ENCODE measurements around the gene RHOV.

The RHOV gene

DNA sequence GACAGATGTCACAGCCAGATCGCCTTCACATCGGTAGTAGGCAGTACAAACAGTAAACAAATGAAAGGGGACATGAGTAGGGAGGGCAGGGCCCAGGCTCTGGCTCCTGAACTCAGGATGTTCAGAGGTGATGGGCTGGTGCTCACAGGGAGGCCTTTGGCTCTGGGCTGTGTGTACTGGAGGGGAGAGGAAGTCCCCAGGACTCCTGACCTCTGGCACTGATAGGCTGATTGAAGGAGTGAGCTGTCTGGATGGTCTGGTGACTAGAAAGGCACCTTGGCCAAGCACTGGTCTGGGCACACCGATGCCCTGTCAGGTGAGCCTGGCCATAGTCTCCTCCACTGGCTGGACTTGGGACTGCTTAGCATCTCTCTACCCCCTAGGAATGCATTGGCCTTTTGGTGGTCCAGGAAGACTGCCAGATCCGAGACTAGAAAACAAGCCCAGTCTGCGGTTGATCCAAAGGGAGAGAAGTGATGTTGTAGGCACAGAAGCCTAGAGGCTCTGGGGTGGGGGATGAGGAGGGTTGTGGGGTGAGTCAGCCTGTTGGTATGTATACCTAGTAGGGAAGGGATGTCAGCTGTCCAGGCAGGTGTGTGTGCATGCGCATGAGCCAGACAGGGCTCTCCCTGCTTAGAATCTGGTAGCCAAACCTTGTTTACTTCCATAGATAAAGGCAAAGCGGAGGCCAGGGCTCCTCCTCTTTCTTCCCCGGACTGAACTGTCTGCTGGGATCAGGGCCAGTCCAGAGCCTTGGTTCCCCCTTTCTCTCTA lies 28.3 kb downstream of the RHOV start:
- DNase-seq (ENCODE audit: low read depth in 2 of 2), result no peak

DNA sequence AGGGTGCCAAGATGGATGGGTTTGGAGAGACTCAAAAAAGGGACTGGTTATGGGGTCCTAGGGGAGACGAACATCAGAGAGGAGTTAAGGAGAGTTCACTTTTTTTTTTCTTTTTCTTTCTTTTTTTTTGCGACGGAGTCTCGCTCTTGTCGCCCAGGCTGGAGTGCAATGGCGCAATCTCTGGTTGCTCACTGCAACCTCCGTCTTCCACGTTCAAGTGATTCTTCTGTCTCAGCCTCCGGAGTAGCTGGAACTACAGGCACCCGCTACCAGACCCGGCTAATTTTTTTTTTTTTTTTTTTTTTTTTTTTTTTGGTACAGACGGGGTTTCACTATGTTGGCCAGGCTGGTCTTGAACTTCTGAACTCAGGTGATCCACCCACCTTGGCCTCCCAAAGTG lies 29.0 kb downstream of the RHOV start:
- DNase-seq (ENCODE audit: low read depth in 2 of 2), result no peak

DNA sequence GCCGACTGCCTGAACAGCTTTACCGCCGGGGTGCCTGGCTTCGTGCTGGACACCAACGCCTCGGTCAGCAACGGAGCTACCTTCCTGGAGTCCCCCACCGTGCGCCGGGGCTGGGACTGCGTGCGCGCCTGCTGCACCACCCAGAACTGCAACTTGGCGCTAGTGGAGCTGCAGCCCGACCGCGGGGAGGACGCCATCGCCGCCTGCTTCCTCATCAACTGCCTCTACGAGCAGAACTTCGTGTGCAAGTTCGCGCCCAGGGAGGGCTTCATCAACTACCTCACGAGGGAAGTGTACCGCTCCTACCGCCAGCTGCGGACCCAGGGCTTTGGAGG lies 29.4 kb downstream of the RHOV start:
- DNase-seq (ENCODE audit: low read depth in 2 of 2), result no peak

DNA sequence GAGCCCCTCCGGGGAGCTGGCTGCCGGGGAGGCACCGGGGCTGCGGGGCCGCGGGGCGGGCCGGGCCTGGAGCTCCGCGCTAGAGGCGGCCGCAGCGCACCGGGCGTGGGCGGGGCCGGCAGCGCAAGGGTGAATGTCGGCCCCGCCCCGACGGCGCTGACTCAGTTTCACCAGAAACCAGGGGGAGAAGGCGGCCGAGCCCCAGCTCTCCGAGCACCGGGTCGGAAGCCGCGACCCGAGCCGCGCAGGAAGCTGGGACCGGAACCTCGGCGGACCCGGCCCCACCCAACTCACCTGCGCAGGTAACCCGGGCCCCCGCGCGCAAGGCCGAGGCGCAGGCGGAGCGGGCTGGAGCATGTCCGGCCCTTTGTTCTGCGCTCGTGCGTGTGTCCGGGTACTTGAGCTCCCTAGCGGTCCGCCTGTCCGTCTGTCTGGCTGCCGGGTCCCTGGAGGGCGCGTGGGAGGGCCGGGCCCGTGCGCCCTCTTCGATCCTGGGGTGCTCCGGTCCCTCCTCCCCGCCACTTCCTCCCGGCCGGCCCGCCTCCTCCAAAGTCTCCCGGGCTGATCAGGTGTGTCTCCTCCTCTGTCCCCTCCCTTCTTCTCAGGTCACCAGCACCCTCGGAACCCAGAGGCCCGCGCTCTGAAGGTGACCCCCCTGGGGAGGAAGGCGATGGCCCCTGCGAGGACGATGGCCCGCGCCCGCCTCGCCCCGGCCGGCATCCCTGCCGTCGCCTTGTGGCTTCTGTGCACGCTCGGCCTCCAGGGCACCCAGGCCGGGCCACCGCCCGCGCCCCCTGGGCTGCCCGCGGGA lies 29.9 kb downstream of the RHOV start, which contains the start of gene SPINT1:
SPINT1 (plus strand) TSS at position 164 of the 811 bp plus-strand sequence; CDS start at position 671, 507 bp downstream.
- DNase-seq (ENCODE audit: low read depth in 2 of 2), result no peak

DNA sequence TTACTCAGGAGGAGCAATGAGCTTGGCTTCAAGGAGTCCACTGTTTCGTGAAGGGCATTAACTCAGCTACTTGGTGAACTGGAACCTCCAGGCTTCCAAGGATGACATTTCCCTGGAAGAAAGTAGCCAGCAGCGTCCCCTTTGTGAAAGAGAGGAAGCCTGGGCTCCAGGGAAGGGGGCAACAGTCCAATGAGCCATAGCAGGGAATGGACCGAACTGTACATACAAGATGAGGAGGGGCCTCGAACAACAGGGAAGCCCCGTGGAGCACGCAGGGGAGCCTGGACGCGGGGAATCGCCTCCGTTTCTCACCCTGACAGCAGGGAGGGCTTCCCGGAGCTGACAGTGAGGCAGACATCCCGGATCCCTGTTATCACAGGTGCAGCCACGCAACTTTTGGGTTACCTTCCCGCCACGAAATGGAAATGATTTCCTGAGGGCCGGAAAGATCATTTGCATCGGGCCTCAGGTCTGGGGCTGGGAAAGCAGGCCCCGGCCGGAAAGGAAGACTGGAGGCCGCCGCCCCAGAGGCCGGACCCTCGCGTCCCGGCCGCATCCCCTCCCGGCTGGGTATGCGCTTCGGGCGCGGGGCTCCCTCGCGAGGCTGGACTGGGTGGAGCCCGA lies 30.7 kb downstream of the RHOV start:
- DNase-seq (ENCODE audit: low read depth in 2 of 2), result no peak

DNA sequence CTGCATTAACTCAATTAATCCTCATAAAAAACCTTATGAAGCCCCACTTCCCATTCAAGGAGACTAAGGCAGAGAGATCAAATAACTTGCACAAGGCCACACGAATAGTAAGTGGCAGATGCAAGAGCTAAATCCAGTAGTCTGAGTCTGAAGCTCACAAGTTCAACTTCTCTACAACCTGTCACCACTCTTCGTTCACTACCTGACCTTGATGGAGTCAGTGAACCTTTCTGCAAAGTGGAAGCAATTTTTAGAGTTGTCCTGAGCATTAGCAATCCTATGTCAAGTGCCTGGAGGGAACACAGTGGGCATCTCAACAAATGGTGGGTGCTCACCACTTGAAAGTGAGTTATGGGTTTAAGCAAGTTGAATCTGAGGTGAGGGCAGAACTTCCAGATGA lies 32.3 kb downstream of the RHOV start:
- DNase-seq (ENCODE audit: low read depth in 2 of 2), result no peak

DNA sequence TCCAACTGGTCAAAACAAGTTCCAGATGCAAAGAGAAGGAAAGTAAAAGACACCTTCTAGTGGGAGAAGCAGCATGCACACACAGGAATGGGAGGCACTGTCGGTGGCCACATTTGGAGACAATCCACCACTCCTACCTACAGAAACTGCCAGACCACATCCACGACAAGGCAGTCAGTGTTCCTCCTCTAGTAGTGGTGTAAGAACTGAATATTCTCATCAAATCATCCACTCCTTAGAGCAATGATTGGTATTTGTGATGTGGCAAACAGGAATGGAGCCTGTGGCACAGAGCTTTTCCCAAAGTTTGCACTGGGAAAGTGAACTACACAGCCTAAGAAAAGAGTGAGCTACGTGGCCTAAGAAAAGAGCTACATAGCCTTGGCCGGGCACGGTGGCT lies 35.3 kb downstream of the RHOV start:
- DNase-seq (ENCODE audit: low read depth in 2 of 2), result no peak

DNA sequence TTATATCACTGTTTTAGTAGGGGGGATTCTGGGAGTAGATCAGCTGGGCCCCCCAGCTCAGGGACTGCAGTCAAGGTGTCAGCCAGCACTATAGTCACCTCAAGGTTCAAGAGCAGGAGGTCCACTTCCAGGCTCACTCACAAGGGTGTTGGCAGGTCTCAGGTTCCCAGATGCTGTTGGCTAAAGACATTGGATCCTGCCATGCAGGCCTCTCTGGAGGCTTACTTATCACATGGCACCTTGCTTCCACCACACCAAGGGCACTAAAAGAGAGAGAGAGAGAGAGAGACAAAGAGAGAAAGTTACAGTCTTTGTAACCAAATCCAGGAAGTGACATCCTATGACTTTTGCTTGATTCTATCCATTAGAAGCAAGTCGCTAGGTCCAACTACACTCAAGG lies 38.0 kb downstream of the RHOV start:
- DNase-seq (ENCODE audit: low read depth in 2 of 2), result no peak

DNA sequence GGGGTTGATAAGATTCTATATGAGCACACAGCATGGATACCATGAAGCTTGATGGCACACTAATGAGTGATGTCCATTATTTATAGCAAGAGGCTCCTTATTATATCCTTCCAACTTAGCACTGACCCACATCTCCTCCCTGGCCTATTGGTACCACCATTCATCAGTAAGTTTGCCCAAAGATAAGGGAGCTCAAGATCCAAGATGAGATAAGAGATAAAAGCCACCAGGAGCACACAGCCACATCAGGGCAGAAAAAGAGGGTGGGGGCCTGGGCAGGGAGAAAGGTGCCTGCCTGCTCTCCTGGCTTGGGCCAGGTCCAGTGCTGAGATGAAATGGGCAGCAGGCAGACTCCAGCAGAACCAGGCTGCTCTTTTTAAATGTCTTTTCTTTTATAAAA lies 41.1 kb downstream of the RHOV start:
- no peak for DNase-seq (ENCODE audit: low read depth in 2 of 2)

DNA sequence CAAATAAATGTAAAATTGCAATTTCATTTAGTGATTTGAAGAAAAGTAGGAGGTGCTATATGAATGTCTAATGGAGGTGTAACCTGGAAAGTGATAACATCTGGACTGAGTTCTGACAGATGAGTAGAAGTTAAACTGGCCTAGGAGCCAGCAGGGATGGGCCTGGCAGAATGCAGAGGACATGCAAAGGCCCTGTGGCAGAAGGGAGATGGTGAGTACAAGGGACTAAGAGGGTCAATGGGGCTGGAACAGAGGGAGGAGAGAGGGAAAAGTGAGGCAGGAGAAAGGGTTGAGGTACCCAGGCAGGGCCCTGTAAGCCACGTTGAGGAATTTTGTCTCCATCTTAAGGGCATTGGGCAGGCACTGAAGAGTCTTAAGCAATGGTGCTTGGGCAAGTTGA lies 42.2 kb downstream of the RHOV start:
- DNase-seq (ENCODE audit: low read depth in 2 of 2), result no peak

DNA sequence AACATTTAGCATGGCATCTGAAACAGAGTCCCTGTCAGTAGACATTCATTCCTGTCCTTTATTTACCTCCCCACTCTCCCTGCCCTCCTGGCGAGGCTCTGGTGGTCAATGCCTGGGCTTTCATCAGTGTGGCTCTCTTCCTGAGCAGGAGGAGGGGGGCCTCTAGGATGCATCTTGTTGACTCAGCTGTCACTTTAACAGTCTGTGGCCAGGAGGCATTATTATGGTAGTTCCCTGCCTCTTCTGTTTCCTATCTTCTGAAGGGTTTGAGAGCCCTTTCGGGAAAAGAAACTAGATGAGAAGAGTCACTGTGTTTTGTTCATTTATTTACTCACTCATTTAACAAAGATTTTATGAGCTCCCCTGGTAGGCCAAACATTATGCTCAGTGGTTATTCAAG lies 43.1 kb downstream of the RHOV start:
- DNase-seq (ENCODE audit: low read depth in 2 of 2), result no peak

DNA sequence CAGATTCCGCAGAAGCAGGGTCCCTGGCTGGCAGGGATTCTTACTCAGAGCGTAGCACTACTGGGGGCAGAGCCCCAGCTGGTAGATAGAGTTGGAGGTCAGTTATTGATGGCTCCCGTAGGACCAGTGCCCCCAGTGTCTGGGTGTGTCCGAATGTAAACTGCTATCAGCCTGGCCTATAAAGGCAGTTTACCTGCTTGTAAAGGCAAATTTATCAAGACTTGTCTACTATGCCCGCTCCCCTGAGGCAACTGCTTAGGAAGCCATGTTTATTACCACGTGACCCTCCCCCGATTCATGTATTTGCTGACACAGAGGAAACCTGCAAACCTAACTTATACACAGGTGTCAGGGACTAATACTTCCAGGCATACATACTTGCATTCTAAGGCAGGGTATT lies 44.9 kb downstream of the RHOV start:
- no peak for DNase-seq (ENCODE audit: low read depth in 2 of 2)

DNA sequence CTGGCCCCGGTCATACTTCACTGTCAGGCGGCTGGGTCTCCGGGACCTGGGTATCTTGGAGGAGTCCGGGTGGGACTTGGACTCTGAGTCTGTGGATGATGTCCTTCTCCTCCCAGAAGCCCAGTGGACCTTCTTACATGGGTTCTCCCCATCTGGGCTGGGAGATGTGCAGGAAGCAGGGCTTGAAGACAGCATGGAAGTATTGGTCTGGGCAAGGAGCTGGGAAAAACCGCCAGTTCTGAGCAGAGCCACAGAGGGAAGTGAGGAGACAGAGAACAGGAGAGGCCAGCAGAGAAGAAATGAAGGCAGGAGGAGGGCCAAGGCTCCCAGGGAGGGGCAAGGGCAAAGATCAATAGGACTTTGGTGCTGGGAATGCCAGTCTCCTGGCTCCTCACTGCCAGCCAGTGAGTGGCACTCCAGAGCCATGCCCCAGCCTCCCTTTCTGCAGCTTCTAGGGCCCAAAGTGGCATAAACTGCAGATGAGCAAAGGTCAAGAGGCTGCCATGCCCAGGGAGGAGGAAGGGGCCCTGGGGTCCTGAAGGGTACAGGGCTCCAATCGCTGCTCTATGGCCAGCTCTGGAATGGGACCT lies 45.5 kb downstream of the RHOV start, which contains the start of gene PPP1R14D:
PPP1R14D (minus strand) TSS at position 262 of the 590 bp plus-strand sequence; CDS start at position 195, 67 bp downstream.
- no peak for DNase-seq (ENCODE audit: low read depth in 2 of 2)

DNA sequence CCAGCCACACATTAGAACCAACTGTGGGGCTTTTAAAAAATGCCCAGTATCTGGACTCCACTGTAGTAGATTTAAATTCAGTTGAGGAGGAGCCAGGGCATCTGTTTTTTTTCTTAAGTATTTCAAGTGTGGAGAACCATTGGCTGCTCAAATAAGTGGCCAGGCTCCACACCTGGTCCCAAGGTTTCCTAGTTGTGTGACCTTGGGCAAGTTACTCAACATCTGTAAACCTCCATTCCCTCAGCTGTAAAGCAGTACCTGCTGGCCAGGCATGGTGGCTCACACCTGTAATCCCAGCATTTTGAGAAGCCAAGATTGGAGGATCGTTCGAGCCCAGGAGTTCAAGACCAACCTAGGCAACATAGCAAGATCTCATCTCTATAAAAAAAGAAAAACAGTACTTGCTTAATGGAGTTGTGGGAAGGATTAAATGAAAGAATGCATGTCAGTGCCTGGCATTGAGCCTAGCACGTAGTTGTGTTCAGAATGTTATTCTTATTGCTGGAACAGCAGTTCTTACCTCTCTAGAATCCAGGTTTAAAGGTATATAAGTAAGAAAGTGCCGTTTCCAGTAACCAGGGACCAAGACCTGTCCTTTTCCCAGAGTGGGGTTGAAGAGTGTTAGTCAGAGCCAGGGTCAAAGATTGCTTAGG lies 47.5 kb downstream of the RHOV start:
- no peak for DNase-seq (ENCODE audit: low read depth in 2 of 2)

DNA sequence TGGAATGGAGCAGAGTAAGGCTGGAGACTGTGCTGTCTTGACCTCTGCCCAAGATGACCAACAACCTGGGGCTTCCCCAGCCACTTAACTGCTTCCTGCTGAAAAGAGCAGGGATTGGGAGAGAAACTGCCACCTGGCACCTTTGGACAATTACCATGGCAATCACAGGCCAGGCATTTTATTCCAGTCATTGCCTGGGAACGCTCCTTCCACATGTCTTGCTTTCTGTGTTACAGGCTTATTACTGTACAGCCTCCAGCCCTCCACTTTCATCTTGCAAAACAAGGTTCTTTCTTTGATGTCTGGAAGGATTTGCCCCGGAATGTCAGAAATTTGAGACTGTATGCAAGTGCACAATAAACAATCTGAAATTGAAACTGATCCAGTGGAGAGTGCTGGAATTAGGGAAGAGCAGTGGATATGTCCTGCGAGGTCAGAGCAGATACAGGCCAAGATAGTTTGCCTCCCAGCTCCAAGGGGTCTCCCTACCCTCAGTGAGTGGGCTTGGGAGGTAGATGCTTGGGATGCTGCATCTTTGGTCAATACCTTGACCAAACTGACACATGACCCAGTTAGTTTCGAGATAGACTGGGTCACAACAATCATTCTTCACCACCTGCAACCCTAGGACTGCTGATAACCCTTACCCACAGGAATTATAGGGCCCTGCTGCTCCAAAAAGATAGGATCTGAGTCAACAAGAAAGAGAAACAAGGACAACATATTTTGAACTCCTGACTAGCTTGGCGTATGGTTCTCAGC lies 48.2 kb downstream of the RHOV start:
- DNase-seq (ENCODE audit: low read depth in 2 of 2), result no peak

DNA sequence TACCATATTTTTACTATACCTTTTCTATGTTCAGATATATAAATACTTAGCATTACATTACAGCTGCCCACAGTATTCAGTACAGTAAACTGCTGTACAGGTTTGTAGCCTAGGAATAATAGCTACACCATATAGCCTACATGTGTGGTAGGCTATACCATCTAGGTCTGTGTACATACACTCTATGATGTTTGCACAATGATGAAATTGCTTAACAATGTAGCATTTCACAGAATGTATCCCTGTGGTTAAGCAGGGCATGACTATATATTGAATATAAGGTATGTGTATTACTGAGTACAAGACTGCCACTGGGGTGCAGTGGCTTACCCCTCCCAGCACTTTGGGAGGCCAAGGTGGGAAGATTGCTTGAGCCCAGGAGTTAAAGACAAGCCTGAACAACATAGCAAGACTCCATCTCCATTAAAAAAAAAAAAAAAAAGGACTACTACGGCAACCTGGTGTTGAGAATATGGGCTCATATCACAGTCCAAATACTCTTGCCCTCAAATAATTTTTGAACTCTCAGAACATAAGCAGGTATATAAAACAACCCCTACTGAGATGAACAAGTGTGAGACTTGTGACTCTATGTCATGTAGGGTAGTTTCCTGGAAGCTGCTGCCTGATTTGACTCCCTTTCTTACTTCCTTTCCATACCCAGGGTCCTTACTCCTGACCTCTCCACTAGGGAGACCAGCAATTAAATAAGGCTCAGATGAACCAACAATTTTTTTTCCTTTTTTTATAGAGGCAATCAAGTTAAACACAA lies 50.3 kb downstream of the RHOV start:
- no peak for DNase-seq (ENCODE audit: low read depth in 2 of 2)

All from fibroblast of skin of left quadriceps (primary cell).